Heart left ventricle (tissue), 13 donors: ENCODE results near the gene SLC4A9.

Source experiments
- CTCF ChIP-seq, 12 donors: fragments of 200-600 bp; sonication (generic) in 4 of 12; IDR thresholded peaks; one replicate each; pipeline versions ENCODE4 v1.5.0 to v1.8.0; 2018 to 2022; ENCODE audit warnings: antibody characterized with exemption in 12 of 12, mild to moderate bottlenecking in 5 of 12
- POLR2A ChIP-seq, 2 donors: fragments of 450-650 bp; IDR thresholded peaks; one replicate each; pipeline ENCODE4 v1.6.1; 2017; ENCODE audit warnings: antibody characterized with exemption in 2 of 2, mild to moderate bottlenecking in 2 of 2, moderate library complexity in 2 of 2
- donor health status: ischemic (EF 13 %, LVEDD 7.1; RV severe dilation, severe dysfunction).
- donor health status: DM: no; HTN: yes; CAD: no.
- donor health status: DM: no; HTN: no; CAD: no.
- donor health status: ischemic (EF 25% LVEDD 6.9; RV normal size, moderate dysfunction).
- donor health status: ischemic (EF 25% LVEDD 5.7; RV mildly dilated, moderate dysfunction).
- donor health status: ischemic (EF 35%, LVEDD 5.7; RV mildly dilated, moderate dysfunction).
- donor health status: nonischemic (EF 11% LVEDD 7.7; RV severe dilation, severe dysfunction).
- donor health status: DM: yes; HTN: yes; CAD: no.
- donor health status: PGD.
- donor health status: ischemic (EF 29% LVEDD 5.4; RV normal size, mild dysfunction).
- donor health status: nonischemic (EF 23%, LVEDD 6.1; RV moderate dilation, normal function).

- no peak for TF ChIP-seq CTCF (IDR thresholded peaks at IDR 0.05)
- no peak for TF ChIP-seq POLR2A (IDR thresholded peaks at IDR 0.05)
These were observed 31.7 kb downstream of the SLC4A9 start for GRCh38 chr5:140391732-140392131.
